DND-41 (cell line): ENCODE data around the gene KRTAP16-1.

ENCODE experiments used
- ATAC-seq: fragments of 200-7000 bp; cut with Tn5 transposase; 3 replicates; pipeline ENCODE4 v1.9.1; 2021; ENCODE audit warnings: low read depth; ENCODE audit not compliant: insufficient read depth
- DNase-seq: peaks from one replicate; pipeline ENCODE4 v3.0.0-alpha.2; 2020
- H2AFZ ChIP-seq: 2 replicates; pipeline ENCODE4 v1.6.0; 2012; ENCODE audit warnings: low read depth, low read length
- H3K27ac ChIP-seq: 2 replicates; pipeline ENCODE4 v1.5.1; 2012; ENCODE audit warnings: low read length, inconsistent platforms
- H3K27me3 ChIP-seq: fragments of 200-600 bp; sonication (generic); 2 replicates; pipeline ENCODE4 v1.6.0; 2012; ENCODE audit warnings: low read length, mild to moderate bottlenecking, inconsistent platforms; ENCODE audit not compliant: insufficient read depth, poor library complexity
- H3K36me3 ChIP-seq: 2 replicates; pipeline ENCODE4 v1.5.1; 2012; ENCODE audit warnings: low read length, inconsistent platforms; ENCODE audit not compliant: insufficient read depth
- H3K4me1 ChIP-seq: 2 replicates; pipeline ENCODE4 v1.5.1; 2012; ENCODE audit warnings: mild to moderate bottlenecking, low read length; ENCODE audit not compliant: insufficient read depth
- H3K4me2 ChIP-seq: 2 replicates; pipeline ENCODE4 v1.6.0; 2012; ENCODE audit warnings: mild to moderate bottlenecking, moderate library complexity, low read length, inconsistent platforms; ENCODE audit not compliant: insufficient read depth
- H3K4me3 ChIP-seq, 2 experiments: fragments of 200-600 bp in 1 of 2; shearing (Covaris generic) in 1 of 2; 2 replicates each; pipeline ENCODE4 v1.5.1; 2012 to 2016; ENCODE audit warnings: inconsistent platforms in 2 of 2, low read length in 2 of 2, mild to moderate bottlenecking in 2 of 2, low read depth in 1 of 2, moderate library complexity in 1 of 2
- H3K79me2 ChIP-seq: 2 replicates; pipeline ENCODE4 v1.6.0; 2012; ENCODE audit warnings: low read length, inconsistent platforms; ENCODE audit not compliant: insufficient read depth
- H3K9ac ChIP-seq: 2 replicates; pipeline ENCODE4 v1.6.0; 2012; ENCODE audit warnings: low read depth, mild to moderate bottlenecking, inconsistent platforms, low read length, moderate library complexity
- H3K9me3 ChIP-seq: 2 replicates; pipeline ENCODE4 v1.5.1; 2012; ENCODE audit warnings: low read length, moderate library complexity, mild to moderate bottlenecking, inconsistent platforms; ENCODE audit not compliant: insufficient read depth, severe bottlenecking
- H4K20me1 ChIP-seq: 2 replicates; pipeline ENCODE4 v1.6.0; 2012; ENCODE audit warnings: low read length; ENCODE audit not compliant: insufficient read depth
- EZH2 ChIP-seq: IDR thresholded peaks from 3 replicates; pipeline ENCODE4 v1.6.1; 2012; ENCODE audit warnings: borderline replicate concordance, low read depth, mild to moderate bottlenecking, moderate library complexity, low read length, inconsistent platforms; ENCODE audit not compliant: severe bottlenecking
- TF ChIP-seq, protein P1 (sequence below): IDR thresholded peaks from 2 replicates; pipeline ENCODE4 v1.5.1; 2012; ENCODE audit warnings: borderline replicate concordance, low read length, moderate library complexity, mild to moderate bottlenecking; ENCODE audit not compliant: poor library complexity, severe bottlenecking; ENCODE audit errors: extremely low read depth

KRTAP16-1 gene

DNA sequence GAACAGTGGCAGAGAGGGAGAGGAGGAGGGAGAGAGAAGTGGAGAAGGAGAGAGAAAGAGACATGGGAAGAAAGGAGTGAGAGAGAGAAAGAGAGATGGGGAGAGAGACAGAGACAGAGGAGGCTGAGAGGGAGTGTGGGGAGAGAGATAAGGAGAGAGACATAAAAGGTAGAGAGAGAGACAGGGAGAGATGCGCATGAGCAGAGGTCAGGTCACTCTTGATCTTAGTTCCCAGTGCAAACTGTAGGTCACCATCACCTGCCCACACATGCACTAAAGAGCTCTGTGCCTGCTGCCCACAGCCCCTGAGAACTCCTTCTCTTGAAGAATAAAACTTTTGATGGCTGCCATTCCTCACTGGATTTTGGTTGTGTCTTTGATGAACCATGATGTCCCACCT lies 26.6 kb upstream of the KRTAP16-1 start:
- Histone ChIP-seq H3K27me3 (peaks cover 6% of the 10 kb centered on the region), H3K27ac (no peak overlapping the region), H3K36me3 (no peaks in the 10 kb centered on the region), H3K9ac (no peak overlapping the region), H3K4me3 (no peak overlapping the region), H3K79me2 (no peaks in the 10 kb centered on the region), H2AFZ (no peak overlapping the region), H3K4me2 (no peak overlapping the region), H4K20me1 (no peaks in the 10 kb centered on the region), H3K9me3 (no peaks in the 10 kb centered on the region), H3K4me1 (no peaks in the 10 kb centered on the region)
- DNase-seq: no peak
- no peak for ATAC-seq
- TF ChIP-seq, protein P1, sequence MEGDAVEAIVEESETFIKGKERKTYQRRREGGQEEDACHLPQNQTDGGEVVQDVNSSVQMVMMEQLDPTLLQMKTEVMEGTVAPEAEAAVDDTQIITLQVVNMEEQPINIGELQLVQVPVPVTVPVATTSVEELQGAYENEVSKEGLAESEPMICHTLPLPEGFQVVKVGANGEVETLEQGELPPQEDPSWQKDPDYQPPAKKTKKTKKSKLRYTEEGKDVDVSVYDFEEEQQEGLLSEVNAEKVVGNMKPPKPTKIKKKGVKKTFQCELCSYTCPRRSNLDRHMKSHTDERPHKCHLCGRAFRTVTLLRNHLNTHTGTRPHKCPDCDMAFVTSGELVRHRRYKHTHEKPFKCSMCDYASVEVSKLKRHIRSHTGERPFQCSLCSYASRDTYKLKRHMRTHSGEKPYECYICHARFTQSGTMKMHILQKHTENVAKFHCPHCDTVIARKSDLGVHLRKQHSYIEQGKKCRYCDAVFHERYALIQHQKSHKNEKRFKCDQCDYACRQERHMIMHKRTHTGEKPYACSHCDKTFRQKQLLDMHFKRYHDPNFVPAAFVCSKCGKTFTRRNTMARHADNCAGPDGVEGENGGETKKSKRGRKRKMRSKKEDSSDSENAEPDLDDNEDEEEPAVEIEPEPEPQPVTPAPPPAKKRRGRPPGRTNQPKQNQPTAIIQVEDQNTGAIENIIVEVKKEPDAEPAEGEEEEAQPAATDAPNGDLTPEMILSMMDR: no peak
- no peak for TF ChIP-seq EZH2

DNA sequence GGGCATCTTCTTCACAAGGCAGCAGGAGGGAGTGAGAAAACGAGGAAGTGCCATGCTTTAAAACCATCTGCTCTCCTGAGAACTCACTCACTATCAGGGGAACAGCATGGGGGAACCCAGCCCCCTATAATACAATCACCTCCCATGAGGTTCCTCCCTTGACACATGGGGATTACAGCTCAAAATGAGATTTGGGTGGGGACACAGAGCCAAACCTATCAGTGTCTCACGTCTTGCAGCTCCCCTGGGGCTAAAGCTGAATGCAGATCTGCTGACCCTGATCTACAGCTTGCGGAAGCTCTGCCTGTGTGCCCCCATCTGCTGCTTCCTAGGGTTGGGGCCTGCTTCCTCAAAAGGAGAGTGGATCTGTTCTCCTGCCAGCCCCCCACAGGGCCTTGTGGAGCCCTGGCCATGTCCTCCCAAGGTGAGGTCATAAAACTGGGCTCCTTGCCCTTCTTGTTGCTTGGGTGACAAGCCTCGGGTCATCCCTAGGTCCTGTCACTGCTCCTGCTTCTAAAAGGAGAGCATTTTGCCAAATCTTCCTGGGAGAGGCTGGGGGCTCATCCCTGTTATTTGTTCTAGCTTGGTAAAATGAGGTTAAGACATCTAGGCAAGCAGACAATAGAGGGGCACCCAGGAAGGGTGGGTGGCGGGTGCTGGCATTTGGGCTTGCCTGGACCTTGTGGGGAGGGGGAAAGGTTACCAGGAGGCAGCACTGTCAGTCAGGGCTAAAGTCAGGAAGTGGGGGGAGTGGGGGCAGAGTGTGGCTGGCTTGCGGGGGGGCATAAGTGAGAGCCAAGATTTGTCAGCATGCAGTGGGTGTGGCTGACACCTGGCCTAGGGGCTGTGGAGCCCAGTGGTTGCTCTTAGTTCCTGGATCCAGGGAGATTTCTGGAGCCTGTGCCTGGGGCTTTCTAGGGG lies 25.5 kb upstream of the KRTAP16-1 start:
- Histone ChIP-seq H3K4me2 (no peak overlapping the region), H3K27ac (no peak overlapping the region)
- no peak for ATAC-seq

DNA sequence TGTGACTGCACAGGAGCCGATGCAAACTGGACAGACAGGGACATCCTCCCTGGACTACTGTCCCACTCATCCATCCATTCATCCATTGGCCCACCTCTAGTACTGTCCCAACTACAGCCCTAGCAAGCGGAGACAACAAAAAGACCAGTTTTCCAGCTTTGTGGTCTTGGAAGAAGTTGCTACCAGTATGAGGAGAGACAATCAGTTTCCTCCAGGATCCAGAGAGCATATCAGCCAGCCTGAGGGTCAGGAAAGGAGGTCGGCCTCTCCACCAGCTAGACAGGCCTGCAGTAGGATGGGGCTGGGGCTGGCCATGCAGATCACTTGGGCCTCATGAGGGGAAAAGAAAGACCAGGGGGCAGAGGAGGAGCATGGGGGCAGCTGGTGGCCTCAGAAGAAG lies 24.7 kb upstream of the KRTAP16-1 start:
- no peak overlapping the region for H2AFZ ChIP-seq
- DNase-seq (no peak), ATAC-seq (no peak)
- H3K36me3 ChIP-seq: no peaks in the 10 kb centered on the region
- H3K27me3 ChIP-seq: peaks cover 6% of the 10 kb centered on the region
- H3K4me3 ChIP-seq: no peak overlapping the region
- no peaks in the 10 kb centered on the region for H4K20me1 ChIP-seq
- no peak for TF ChIP-seq EZH2
- TF ChIP-seq, protein P1: no peak
- H3K27ac ChIP-seq: no peak overlapping the region
- no peaks in the 10 kb centered on the region for H3K79me2 ChIP-seq
- H3K4me1 ChIP-seq: no peaks in the 10 kb centered on the region
- no peak overlapping the region for H3K4me2 ChIP-seq
- H3K9me3 ChIP-seq: no peaks in the 10 kb centered on the region
- no peak overlapping the region for H3K9ac ChIP-seq

More for the DNA sequence above, 25.5 kb upstream of the KRTAP16-1 start:
- no peak overlapping the region for H3K4me3 ChIP-seq
- no peaks in the 10 kb centered on the region for H3K9me3 ChIP-seq
- no peaks in the 10 kb centered on the region for H4K20me1 ChIP-seq
- no peaks in the 10 kb centered on the region for H3K4me1 ChIP-seq
- H2AFZ ChIP-seq: no peak overlapping the region
- no peak for DNase-seq
- peaks cover 6% of the 10 kb centered on the region for H3K27me3 ChIP-seq
- no peak for TF ChIP-seq EZH2
- TF ChIP-seq, protein P1: no peak
- no peaks in the 10 kb centered on the region for H3K79me2 ChIP-seq
- no peaks in the 10 kb centered on the region for H3K36me3 ChIP-seq
- H3K9ac ChIP-seq: no peak overlapping the region
